H1 (cell line): ENCODE data around the gene PAFAH1B1. TPM values are rescaled to one million over a fixed set of nuclear protein-coding genes. Genes with fewer than 3 reads are reported as not detected.

Source experiments
- CTCF ChIA-PET: fragments of 300-600 bp; sonication (Branson Sonifier 250); formaldehyde crosslinking; loops from one replicate; lab custom pipeline; 2021; ENCODE audit not compliant: partially characterized antibody; lab: Charles Lee
- POLR2A ChIA-PET: fragments of 300-600 bp; sonication (Branson Sonifier 250); formaldehyde crosslinking; loops from one replicate; lab custom pipeline; 2021; ENCODE audit warnings: inconsistent platforms; ENCODE audit not compliant: partially characterized antibody; lab: Charles Lee
- DNase-seq, 2 experiments: peaks; one replicate each; pipeline versions ENCODE4 v3.0.0 to v3.0.0-alpha.2; 2010 to 2022; ENCODE audit warnings: low spot score in 2 of 2, low read depth in 1 of 2, mixed read lengths in 1 of 2
- FAIRE-seq: peaks from 2 replicates; lab custom pipeline; 2011; peaks lifted over from hg19 to GRCh38; lab: Jason Lieb, UNC
- H2AFZ ChIP-seq: 2 replicates; pipeline ENCODE4 v1.8.1; 2012; ENCODE audit warnings: low read length, inconsistent platforms
- H2AK5ac ChIP-seq: 2 replicates; pipeline ENCODE4 v1.6.1; 2013; ENCODE audit warnings: low read depth, low read length
- H2BK120ac ChIP-seq: replicated peaks from 2 replicates; pipeline ENCODE3; 2013; ENCODE audit warnings: low read depth, low read length, inconsistent platforms
- H2BK12ac ChIP-seq: 2 replicates; pipeline ENCODE4 v1.6.1; 2013; ENCODE audit warnings: low read depth, low read length
- H2BK15ac ChIP-seq: 2 replicates; pipeline ENCODE4 v1.6.1; 2013; ENCODE audit warnings: low read length
- H2BK20ac ChIP-seq: 2 replicates; pipeline ENCODE4 v1.6.1; 2013; ENCODE audit warnings: low read length
- H2BK5ac ChIP-seq: 2 replicates; pipeline ENCODE4 v1.6.1; 2013; ENCODE audit warnings: low read depth, low read length
- H3K14ac ChIP-seq: 2 replicates; pipeline ENCODE4 v1.6.1; 2013; ENCODE audit warnings: inconsistent platforms; ENCODE audit not compliant: insufficient read length
- H3K18ac ChIP-seq: 2 replicates; pipeline ENCODE4 v1.6.1; 2013; ENCODE audit warnings: low read length; ENCODE audit errors: extremely low read depth
- H3K23ac ChIP-seq: 2 replicates; pipeline ENCODE4 v1.6.1; 2013; ENCODE audit warnings: inconsistent platforms; ENCODE audit not compliant: insufficient read length
- H3K23me2 ChIP-seq: 2 replicates; pipeline ENCODE4 v1.6.1; 2013; ENCODE audit warnings: low read depth, low read length
- H3K27ac ChIP-seq: 2 replicates; pipeline ENCODE4 v1.6.1; 2011; ENCODE audit warnings: low read depth, low read length, inconsistent platforms
- H3K27me3 ChIP-seq, 4 experiments: replicated peaks in 1 of 4; 1 replicate in 1 of 4; 2 replicates in 3 of 4; pipeline versions ENCODE4 v1.6.1 to v1.8.1; 2011 to 2013; ENCODE audit warnings: low read length in 3 of 4, mild to moderate bottlenecking in 3 of 4, inconsistent platforms in 2 of 4, mixed read lengths in 2 of 4, moderate library complexity in 1 of 4; ENCODE audit not compliant: control insufficient read depth in 3 of 4, insufficient read depth in 3 of 4; ENCODE audit errors: extremely low read depth in 1 of 4
- H3K36me3 ChIP-seq, 4 experiments: 2 replicates each; pipeline versions ENCODE4 v1.6.1 to v1.8.1; 2011 to 2013; ENCODE audit warnings: mild to moderate bottlenecking in 4 of 4, low read length in 3 of 4, moderate library complexity in 2 of 4, control low read depth in 1 of 4, inconsistent platforms in 1 of 4; ENCODE audit not compliant: insufficient read depth in 4 of 4, control insufficient read depth in 2 of 4
- H3K4ac ChIP-seq: replicated peaks from 2 replicates; pipeline ENCODE3; 2013; ENCODE audit warnings: low read length, low read depth, mixed read lengths, inconsistent platforms; ENCODE audit not compliant: insufficient read length
- H3K4me1 ChIP-seq, 4 experiments: replicated peaks in 1 of 4; 1 replicate in 1 of 4; 2 replicates in 3 of 4; pipeline versions ENCODE4 v1.6.1 to v1.8.1; 2011 to 2013; ENCODE audit warnings: low read length in 3 of 4, inconsistent platforms in 2 of 4, mixed read lengths in 1 of 4; ENCODE audit not compliant: insufficient read depth in 4 of 4, control insufficient read depth in 3 of 4
- H3K4me2 ChIP-seq, 2 experiments: 2 replicates each; pipeline versions ENCODE4 v1.6.1 to v1.8.1; 2011 to 2013; ENCODE audit warnings: low read depth in 2 of 2, low read length in 2 of 2, control low read depth in 1 of 2, inconsistent platforms in 1 of 2, mild to moderate bottlenecking in 1 of 2; ENCODE audit not compliant: insufficient read depth in 1 of 2
- H3K4me3 ChIP-seq, 4 experiments: fragments of 200-600, 300-600 bp in 1 of 4; sonication (generic), shearing (Covaris generic), sonication (Bioruptor Twin) in 1 of 4; 2 replicates each; pipeline versions ENCODE4 v1.5.1 to v1.8.1; 2011 to 2016; ENCODE audit warnings: low read length in 4 of 4, low read depth in 3 of 4, control low read depth in 2 of 4, inconsistent platforms in 2 of 4, mild to moderate bottlenecking in 2 of 4, mixed read lengths in 1 of 4, moderate library complexity in 1 of 4; ENCODE audit not compliant: insufficient read depth in 2 of 4; ENCODE audit errors: extremely low read depth in 1 of 4
- H3K56ac ChIP-seq: replicated peaks from 2 replicates; pipeline ENCODE3; 2013; ENCODE audit warnings: low read depth, mild to moderate bottlenecking, mixed read lengths, low read length, inconsistent platforms; ENCODE audit not compliant: insufficient read length
- H3K79me1 ChIP-seq: 2 replicates; pipeline ENCODE4 v1.6.1; 2013; ENCODE audit warnings: low read depth, low read length, control low read depth
- H3K79me2 ChIP-seq, 2 experiments: 2 replicates each; pipeline versions ENCODE4 v1.6.1 to v1.8.1; 2012 to 2013; ENCODE audit warnings: low read length in 2 of 2, mild to moderate bottlenecking in 2 of 2, inconsistent platforms in 1 of 2; ENCODE audit not compliant: insufficient read depth in 2 of 2, control insufficient read depth in 1 of 2
- H3K9ac ChIP-seq, 4 experiments: replicated peaks in 1 of 4; 1 replicate in 1 of 4; 2 replicates in 3 of 4; pipeline versions ENCODE4 v1.6.1 to v1.8.1; 2011 to 2013; ENCODE audit warnings: low read depth in 3 of 4, low read length in 3 of 4, control low read depth in 2 of 4, mild to moderate bottlenecking in 2 of 4, moderate library complexity in 2 of 4, inconsistent platforms in 1 of 4; ENCODE audit errors: extremely low read depth in 1 of 4
- H3K9me3 ChIP-seq, 2 experiments: 2 replicates each; pipeline versions ENCODE4 v1.6.1 to v1.8.1; 2012 to 2013; ENCODE audit warnings: mild to moderate bottlenecking in 2 of 2, moderate library complexity in 2 of 2, control low read depth in 1 of 2, inconsistent platforms in 1 of 2, low read depth in 1 of 2, low read length in 1 of 2, mixed read lengths in 1 of 2; ENCODE audit not compliant: insufficient read depth in 2 of 2
- H4K20me1 ChIP-seq, 2 experiments: replicated peaks in 1 of 2; 2 replicates each; pipeline versions ENCODE3 to v1.8.1; 2011 to 2013; ENCODE audit warnings: inconsistent platforms in 2 of 2, low read length in 2 of 2, mild to moderate bottlenecking in 1 of 2; ENCODE audit not compliant: insufficient read depth in 2 of 2, control insufficient read depth in 1 of 2
- H4K5ac ChIP-seq: 2 replicates; pipeline ENCODE4 v1.6.1; 2013; ENCODE audit warnings: low read length, low read depth, mixed read lengths, inconsistent platforms; ENCODE audit not compliant: insufficient read length
- H4K8ac ChIP-seq: 2 replicates; pipeline ENCODE4 v1.8.0; 2013; ENCODE audit warnings: mild to moderate bottlenecking, moderate library complexity, low read length, inconsistent platforms; ENCODE audit not compliant: insufficient read depth; ENCODE audit errors: extremely low read depth
- H4K91ac ChIP-seq: replicated peaks from 2 replicates; pipeline ENCODE3; 2013; ENCODE audit warnings: low read length, mixed read lengths, inconsistent platforms; ENCODE audit not compliant: insufficient read length
- ASH2L ChIP-seq: fragments of 200-600, 300-600 bp; sonication (generic); IDR thresholded peaks from one replicate; pipeline ENCODE4 v1.7.1; 2017; ENCODE audit warnings: low read length
- CEBPB ChIP-seq: IDR thresholded peaks from 2 replicates; pipeline ENCODE4 v1.6.1; 2012; ENCODE audit warnings: low read depth, low read length
- CHD2 ChIP-seq: IDR thresholded peaks from 2 replicates; pipeline ENCODE4 v1.6.1; 2012; ENCODE audit warnings: low read length, improper control_type of control experiment
- CTBP2 ChIP-seq: IDR thresholded peaks from 2 replicates; pipeline ENCODE4 v1.7.0; 2011; ENCODE audit warnings: borderline replicate concordance, mild to moderate bottlenecking, moderate library complexity, mixed read lengths, low read length; ENCODE audit not compliant: insufficient read depth, insufficient read length
- E2F6 ChIP-seq: IDR thresholded peaks from 2 replicates; pipeline ENCODE4 v1.6.1; 2012; ENCODE audit warnings: inconsistent platforms
- EZH2 ChIP-seq: fragments of 200-600 bp; sonication (generic); IDR thresholded peaks from 2 replicates; pipeline ENCODE4 v1.7.1; 2012; ENCODE audit warnings: low read depth, mild to moderate bottlenecking, moderate library complexity, low read length, inconsistent platforms; ENCODE audit not compliant: severe bottlenecking
- MAFK ChIP-seq: IDR thresholded peaks from 2 replicates; pipeline ENCODE4 v1.6.1; 2012; ENCODE audit warnings: low read depth, mild to moderate bottlenecking, improper control_type of control experiment, low read length
- POLR2AphosphoS5 ChIP-seq: IDR thresholded peaks from 2 replicates; pipeline ENCODE4 v1.6.1; 2011; ENCODE audit warnings: low read depth, low read length
- RFX5 ChIP-seq: IDR thresholded peaks from 2 replicates; pipeline ENCODE4 v1.6.1; 2011; ENCODE audit warnings: low read depth, low read length, improper control_type of control experiment, borderline replicate concordance
- TBP ChIP-seq: IDR thresholded peaks from 2 replicates; pipeline ENCODE4 v1.6.1; 2011; ENCODE audit warnings: low read depth, low read length, improper control_type of control experiment
- TCF12 ChIP-seq: IDR thresholded peaks from 2 replicates; pipeline ENCODE4 v1.6.1; 2011; ENCODE audit warnings: low read depth, mild to moderate bottlenecking, low read length
- TEAD4 ChIP-seq: IDR thresholded peaks from 2 replicates; pipeline ENCODE4 v1.6.1; 2012; ENCODE audit warnings: low read depth, low read length, inconsistent platforms, mixed read lengths
- YY1 ChIP-seq: IDR thresholded peaks from 2 replicates; pipeline ENCODE4 v1.6.1; 2011; ENCODE audit warnings: low read depth, mild to moderate bottlenecking, low read length
- ZNF274 ChIP-seq: IDR thresholded peaks from 2 replicates; pipeline ENCODE4 v1.7.0; 2012; ENCODE audit warnings: low read length, borderline replicate concordance; ENCODE audit errors: extremely low read depth
- WGBS, 2 experiments: shearing (Covaris generic) in 1 of 2; methylation state at CpG; one replicate each; pipeline versions ENCODE4 v1.1.6 to v1.1.7; 2013 to 2015; ENCODE audit warnings: low lambda C conversion rate in 2 of 2, mixed read lengths in 2 of 2, inconsistent platforms in 1 of 2, low coverage in 1 of 2, missing lambda C conversion rate in 1 of 2; ENCODE audit not compliant: insufficient replicate concordance in 2 of 2, insufficient coverage in 1 of 2, insufficient read length in 1 of 2; ENCODE audit errors: extremely low coverage in 1 of 2, missing lambda C conversion rate in 1 of 2; 5-methylcytosine and 5-hydroxymethylcytosine counted together
- polyA plus RNA-seq, 7 experiments: library from polyadenylated mRNA; depleted of rRNA in 3 of 7; stranded (reverse) in 5 of 7; unstranded in 2 of 7; fragments of >200 nt in 5 of 7; fragments of 200-250 nt in 2 of 7; gene quantifications; 1 replicate in 5 of 7; 2 replicates in 1 of 7; 4 replicates in 1 of 7; pipeline versions ENCODE4 v1.2.1 to v1.2.3, GENCODE V29; 2011 to 2013; ENCODE audit warnings: missing spikeins in 2 of 7, mixed read lengths in 2 of 7
- total RNA-seq: library from RNA; stranded (reverse); fragmentation: NEBNext Ultra II Directional; extraction: Animal tissue kit (Norgen Biotek cat#: 25700); gene quantifications from 2 replicates; pipeline ENCODE4 v1.2.1, GENCODE V29; 2021

The PAFAH1B1 gene
- total and polyA plus RNA-seq, 2 of the 8 experiments (the other 6 are each of a cell fraction or from before 2014, with no cell fraction given): 42.0 to 152 TPM

GRCh38 chr17:2730764-2731353 lies 137.4 kb downstream of the PAFAH1B1 start:
- no peak overlapping the region for H3K4me3 ChIP-seq
- ChIA-PET CTCF (interaction anchor here (0.9 kb wide), 2 partner anchors 21 kb away, joined by 3 read pairs; no protein-coding TSS in a partner anchor), POLR2A (interaction anchor here (1.0 kb wide), 2 partner anchors 17 to 20 kb away, joined by 3 to 4 read pairs; no protein-coding TSS in a partner anchor)
- no peak overlapping the region for H2BK120ac ChIP-seq
- 91% methylated on average over 17 of the region's 17 CpGs; no CpG with 5 or more reads in 1 of the 2 experiments for WGBS, 2 experiments
- H2AFZ ChIP-seq: no peak overlapping the region
- no peak overlapping the region for H2AK5ac ChIP-seq
- H3K79me1 ChIP-seq: no peaks in the 10 kb centered on the region
- H3K4me1 ChIP-seq: no peaks in the 10 kb centered on the region
- H3K9me3 ChIP-seq: no peaks in the 10 kb centered on the region
- no peaks in the 10 kb centered on the region for H3K27me3 ChIP-seq
- H3K4me2 ChIP-seq: no peak overlapping the region
- FAIRE-seq (no peak), DNase-seq (no peak)
- no peak overlapping the region for H2BK12ac ChIP-seq
- H4K91ac ChIP-seq: no peak overlapping the region
- no peak overlapping the region for H2BK20ac ChIP-seq
- H3K79me2 ChIP-seq: no peaks in the 10 kb centered on the region
- H3K18ac ChIP-seq: no peak overlapping the region
- H3K9ac ChIP-seq: no peak overlapping the region
- H3K23ac ChIP-seq: no peak overlapping the region
- H2BK15ac ChIP-seq: no peak overlapping the region
- H3K14ac ChIP-seq: no peak overlapping the region
- no peak overlapping the region for H4K5ac ChIP-seq
- H4K20me1 ChIP-seq: peaks cover 2 to 5% of the 10 kb centered on the region in 2 experiments
- no peak overlapping the region for H3K4ac ChIP-seq
- H3K56ac ChIP-seq: no peak overlapping the region
- no peak overlapping the region; the same call in 1 of the 2 replicates for H4K8ac ChIP-seq
- H3K36me3 ChIP-seq: peaks cover 0 to 10% (median 2%) of the 10 kb centered on the region in 4 experiments; a peak in 3 of 8 replicates
- no peak overlapping the region for H3K27ac ChIP-seq
- H2BK5ac ChIP-seq: no peak overlapping the region
- H3K23me2 ChIP-seq: no peaks in the 10 kb centered on the region; the same call in 1 of the 2 replicates
- TF ChIP-seq RFX5 (no peak), CHD2 (no peak), YY1 (no peak), MAFK (no peak), ZNF274 (no peak), CEBPB (no peak), TEAD4 (no peak), CTBP2 (no peak), TBP (no peak), TCF12 (no peak), E2F6 (no peak), ASH2L (no peak), POLR2AphosphoS5 (no peak), EZH2 (no peak)
